Islet of Langerhans (tissue), 1 donor: ENCODE results near the gene MAGIX.

Experiments used
- FAIRE-seq: peaks from one replicate; lab custom pipeline; 2011; peaks lifted over from hg19 to GRCh38; lab: Jason Lieb, UNC

MAGIX gene

DNA sequence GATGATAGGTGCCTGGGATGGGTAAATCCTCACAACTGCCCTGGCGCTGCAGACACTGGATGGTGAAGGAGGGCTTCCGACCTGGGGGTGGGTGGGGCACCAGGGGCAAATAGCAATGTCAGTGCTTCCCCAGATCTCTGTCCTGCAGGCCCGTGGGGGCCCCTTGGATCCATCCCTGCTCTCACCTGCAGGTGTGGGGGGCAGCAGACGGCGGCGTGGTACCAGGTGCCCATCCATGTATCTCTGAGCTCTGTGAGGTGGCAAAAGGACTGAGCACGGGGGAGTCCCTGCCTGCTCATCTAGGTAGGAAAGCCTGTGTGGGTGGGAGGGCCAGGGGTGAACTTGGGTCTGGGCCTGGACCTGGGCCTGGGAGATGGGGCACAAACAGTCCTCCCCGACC is 44.0 kb downstream of the MAGIX start:
- no peak for FAIRE-seq

DNA sequence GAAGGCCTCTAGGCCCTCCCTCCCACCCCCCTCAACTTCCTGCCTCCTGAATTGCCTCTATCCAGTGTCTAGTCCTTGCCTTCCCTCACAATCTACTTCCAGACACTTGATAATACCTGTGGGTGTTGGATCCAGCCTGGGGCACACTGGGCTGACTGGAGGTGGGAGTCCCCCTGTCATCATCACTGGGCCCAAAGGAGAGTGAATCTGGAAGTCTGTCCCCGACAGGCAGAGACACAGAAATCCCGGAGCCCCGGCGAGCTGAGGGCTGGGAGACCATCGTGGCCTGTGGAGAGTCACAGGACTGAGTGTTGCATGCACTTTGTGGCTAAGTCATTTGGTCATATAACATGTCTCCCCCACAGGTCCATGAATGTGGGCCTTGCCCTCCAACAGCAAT is 45.8 kb downstream of the MAGIX start:
- no peak for FAIRE-seq

DNA sequence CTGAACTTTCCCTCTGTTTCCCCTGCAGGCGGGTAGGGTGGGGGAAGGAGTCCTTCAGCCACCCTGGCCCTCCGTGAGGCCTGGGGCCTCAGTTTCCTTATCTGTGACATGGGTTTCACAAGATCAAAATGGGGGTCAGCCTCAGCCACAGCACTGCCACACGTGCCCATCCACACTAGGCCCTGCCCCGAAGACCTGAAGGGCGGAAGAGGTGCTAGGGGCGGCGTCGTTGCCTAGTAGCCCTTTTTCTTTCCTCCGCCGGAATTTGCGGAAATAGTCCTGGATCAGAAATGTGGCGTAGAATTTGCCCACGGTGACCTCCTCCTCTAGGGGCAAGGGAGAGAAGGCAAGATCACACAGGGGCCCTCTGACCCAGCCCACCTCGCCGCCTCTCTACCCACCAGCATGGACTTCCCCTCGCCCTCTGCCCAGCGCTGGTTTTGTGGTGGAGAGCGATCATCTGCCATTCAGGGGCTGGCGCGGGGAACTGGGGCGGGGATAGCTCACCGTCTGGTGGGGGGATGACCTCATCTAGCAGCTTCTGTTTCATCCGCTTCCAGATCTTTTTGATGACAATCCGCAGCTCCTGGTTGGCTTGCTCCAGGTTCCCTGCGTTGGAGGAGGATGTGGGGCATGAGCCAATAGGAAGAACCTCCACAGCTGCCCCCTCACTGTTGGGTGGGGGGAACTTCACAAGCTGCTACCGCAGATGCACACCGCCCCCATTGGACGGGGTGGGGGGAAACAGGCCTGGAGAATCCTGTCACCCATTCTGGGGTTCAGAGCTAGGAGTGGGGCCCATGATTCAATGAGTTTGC is 47.1 kb downstream of the MAGIX start:
- no peak for FAIRE-seq

DNA sequence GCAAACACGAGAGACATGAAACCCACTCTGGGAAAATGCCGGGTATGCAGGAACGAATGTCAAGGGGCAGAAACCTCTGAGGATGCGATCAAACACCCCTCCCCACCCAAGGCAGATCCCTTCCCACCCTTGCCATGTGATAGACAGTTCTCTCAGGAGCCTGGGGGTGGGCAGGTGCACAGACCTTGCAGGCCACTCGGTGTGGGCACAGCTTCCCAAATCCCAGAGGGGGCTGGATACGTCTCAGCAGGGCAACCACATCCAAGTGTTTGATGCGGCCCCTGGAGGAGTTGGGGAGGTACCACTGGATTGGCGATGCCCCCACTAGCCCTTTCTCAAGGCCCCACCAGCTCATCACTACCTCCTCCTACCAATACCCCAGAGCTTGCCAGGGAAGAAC is 47.8 kb downstream of the MAGIX start:
- no peak for FAIRE-seq

DNA sequence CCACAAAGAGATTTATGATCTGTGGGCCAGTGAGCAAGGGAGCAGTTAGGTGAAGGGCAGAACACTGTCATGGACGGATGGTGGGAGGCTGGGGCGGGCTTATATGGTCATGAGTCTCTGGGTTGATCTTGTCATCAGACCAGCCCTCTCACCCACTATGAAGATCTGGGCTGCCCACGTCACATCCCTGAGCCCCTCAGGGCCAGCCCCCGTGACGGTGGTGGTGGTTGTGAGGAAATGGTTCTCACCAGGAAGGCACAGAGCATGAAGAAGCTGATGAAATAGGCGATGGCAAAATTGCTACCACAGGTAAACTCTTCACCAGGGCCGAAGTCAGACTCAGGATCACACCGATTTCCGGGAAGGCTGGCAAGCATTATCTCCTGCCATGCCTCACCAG is 48.5 kb downstream of the MAGIX start:
- no peak for FAIRE-seq

DNA sequence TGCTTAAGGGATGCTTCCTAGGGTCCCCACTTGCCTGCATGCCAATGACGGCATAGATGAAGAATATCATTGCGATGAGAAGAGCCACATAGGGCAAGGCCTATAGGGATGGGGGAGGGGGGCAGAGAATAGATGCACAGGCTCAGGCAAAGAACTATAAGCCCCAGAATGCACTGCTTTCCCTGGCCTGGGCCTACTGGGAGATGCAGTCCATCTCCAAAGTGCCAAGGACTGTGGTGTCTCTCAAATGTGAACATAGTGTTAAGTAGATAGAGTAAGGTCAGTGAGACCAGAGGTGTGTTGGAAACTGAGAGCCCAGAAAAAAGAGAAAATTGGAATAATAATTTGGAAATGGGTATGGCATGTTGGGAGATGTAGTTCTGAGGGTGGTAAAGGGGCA is 49.7 kb downstream of the MAGIX start:
- no peak for FAIRE-seq

DNA sequence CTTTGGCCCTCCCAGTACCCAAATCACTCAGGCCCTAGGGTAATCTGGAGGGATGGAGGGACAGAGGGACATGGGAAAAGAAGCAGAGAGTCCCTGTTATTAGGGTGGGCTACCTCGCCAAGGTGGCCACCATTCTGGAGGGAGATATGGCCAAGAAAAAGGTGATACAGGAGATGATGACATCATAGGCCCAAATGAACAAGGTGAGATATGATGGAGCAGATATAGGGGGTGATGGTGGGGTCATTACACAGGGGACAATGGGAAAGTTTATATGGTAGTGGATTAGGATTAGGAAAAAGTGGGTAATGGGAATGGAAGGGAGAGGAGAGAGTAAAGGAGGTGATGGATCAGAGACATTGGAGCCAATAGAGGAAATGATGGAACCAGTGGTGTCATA is 50.3 kb downstream of the MAGIX start:
- no peak for FAIRE-seq

DNA sequence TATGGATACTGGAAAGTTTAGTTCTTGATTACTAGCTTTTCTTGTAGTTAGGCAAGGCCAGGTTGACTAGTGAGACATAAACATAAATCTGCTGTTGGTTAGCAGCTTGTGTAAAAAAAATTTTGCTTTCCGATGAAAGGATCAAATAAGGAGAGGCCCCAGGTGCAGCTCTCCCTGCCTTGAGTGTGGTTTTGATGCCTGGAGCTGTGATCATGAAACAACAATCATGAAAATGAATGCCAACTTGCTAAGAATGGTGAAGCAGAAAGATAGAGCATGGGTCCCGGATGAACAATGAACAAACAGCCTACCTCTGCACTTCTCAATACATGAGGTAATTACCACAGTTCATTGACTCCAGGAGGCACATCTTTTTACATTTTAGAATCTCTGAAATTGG is 51.9 kb downstream of the MAGIX start:
- FAIRE-seq, result no peak

DNA sequence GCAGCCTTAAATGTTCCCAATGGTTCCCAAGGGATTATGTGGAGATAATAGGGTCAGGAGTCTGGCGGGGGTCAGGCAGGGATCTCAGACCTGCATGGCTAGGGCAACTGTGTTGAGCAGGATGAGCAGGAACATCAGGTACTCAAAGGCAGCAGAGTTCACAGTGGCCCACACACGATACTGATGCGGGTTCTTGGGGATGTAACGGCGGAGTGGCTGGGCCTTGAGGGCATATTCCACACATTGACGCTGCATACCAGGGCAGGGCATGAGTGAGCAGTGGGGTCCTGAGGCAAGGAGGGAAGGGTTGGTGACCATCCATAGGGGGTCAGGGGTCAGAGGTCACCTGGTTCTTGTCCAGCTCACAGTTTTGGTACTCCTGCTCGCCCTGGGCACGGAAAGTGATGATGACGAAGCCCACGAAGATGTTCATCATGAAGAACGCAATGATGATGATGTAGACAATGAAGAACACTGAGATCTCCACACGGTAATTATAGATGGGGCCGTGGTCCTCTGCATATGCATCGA is 52.5 kb downstream of the MAGIX start:
- no peak for FAIRE-seq
